HepG2 (cell line): ENCODE data around the gene ULBP2. TPM values are rescaled to one million over a fixed set of nuclear protein-coding genes. Genes with fewer than 3 reads are reported as not detected.

Experiments used
- ATAC-seq: fragments of 200-7000 bp; cut with Tn5 transposase; 3 replicates; pipeline ENCODE4 v1.9.1; 2020; ENCODE audit warnings: mild to moderate bottlenecking, moderate library complexity
- BruUV-seq: library from RNA; stranded (reverse); fragments of 400-500 nt; replicated peaks from 2 replicates; lab custom pipeline; 2021; lab: Mats Ljungman, UMichigan
- CTCF ChIA-PET: fragments of 300-600 bp; formaldehyde crosslinking; extraction: SDS; loops from one replicate; lab custom pipeline; 2021; ENCODE audit warnings: low total read pairs, inconsistent platforms, low intra/inter-chr PET ratio; lab: Yijun Ruan, JAX
- POLR2A ChIA-PET: fragments of 350-600 bp; sonication (Branson Sonifier 250); formaldehyde crosslinking; loops from one replicate; lab custom pipeline; 2020; ENCODE audit warnings: antibody characterized with exemption, inconsistent platforms; lab: Yijun Ruan, JAX
- DNase-seq: peaks from one replicate; pipeline ENCODE4 v3.0.0-alpha.2; 2015; ENCODE audit warnings: low spot score
- FAIRE-seq: peaks from 3 replicates; lab custom pipeline; 2011; peaks lifted over from hg19 to GRCh38; lab: Jason Lieb, UNC
- H2AFZ ChIP-seq: one replicate; pipeline ENCODE4 v1.6.1; 2011; ENCODE audit warnings: low read length, inconsistent platforms
- H3K27ac ChIP-seq: fragments of 300-600 bp; 3 replicates; pipeline ENCODE4 v1.8.0; 2011; ENCODE audit warnings: mixed run types, mild to moderate bottlenecking, mixed read lengths, low read length, inconsistent platforms; ENCODE audit not compliant: insufficient read depth; ENCODE audit errors: extremely low read length
- H3K27me3 ChIP-seq, 2 experiments: fragments of 200-600 bp in 1 of 2; 2 replicates in 1 of 2; 3 replicates in 1 of 2; pipeline versions ENCODE4 v1.6.0 to v1.8.0; 2011; ENCODE audit warnings: low read length in 2 of 2, mild to moderate bottlenecking in 2 of 2, moderate library complexity in 2 of 2, inconsistent platforms in 1 of 2; ENCODE audit not compliant: insufficient read depth in 2 of 2, control insufficient read depth in 1 of 2
- H3K36me3 ChIP-seq, 2 experiments: fragments of 200-600 bp in 1 of 2; replicated peaks in 1 of 2; 2 replicates in 1 of 2; 3 replicates in 1 of 2; pipeline versions ENCODE4 v1.5.1 to v1.8.0; 2011; ENCODE audit warnings: low read length in 2 of 2, inconsistent platforms in 1 of 2; ENCODE audit not compliant: insufficient read depth in 2 of 2, control insufficient read depth in 1 of 2
- H3K4me1 ChIP-seq: 2 replicates; pipeline ENCODE4 v1.5.1; 2012; ENCODE audit warnings: low read length, inconsistent platforms; ENCODE audit not compliant: insufficient read depth
- H3K4me2 ChIP-seq: 2 replicates; pipeline ENCODE4 v1.6.0; 2011; ENCODE audit warnings: low read depth, low read length, inconsistent platforms
- H3K4me3 ChIP-seq, 3 experiments: fragments of 200-600 bp in 1 of 3; sonication (generic), shearing (Covaris generic) in 1 of 3; replicated peaks in 1 of 3; 2 replicates each; pipeline ENCODE4 v1.5.1; 2011 to 2016; ENCODE audit warnings: low read length in 3 of 3, inconsistent platforms in 2 of 3, low read depth in 2 of 3, mild to moderate bottlenecking in 2 of 3, control low read depth in 1 of 3, mixed read lengths in 1 of 3; ENCODE audit not compliant: insufficient read depth in 1 of 3
- H3K79me2 ChIP-seq: one replicate; pipeline ENCODE4 v1.6.1; 2011; ENCODE audit warnings: low read length, inconsistent platforms; ENCODE audit not compliant: insufficient read depth
- H3K9ac ChIP-seq: 2 replicates; pipeline ENCODE4 v1.6.0; 2011; ENCODE audit warnings: mild to moderate bottlenecking, low read depth, low read length, inconsistent platforms; ENCODE audit not compliant: insufficient read depth
- H3K9me3 ChIP-seq: 2 replicates; pipeline ENCODE4 v1.5.1; 2012; ENCODE audit warnings: mild to moderate bottlenecking, low read length
- H4K20me1 ChIP-seq: 2 replicates; pipeline ENCODE4 v1.6.0; 2011; ENCODE audit warnings: inconsistent platforms, mild to moderate bottlenecking, low read length, moderate library complexity; ENCODE audit not compliant: insufficient read depth
- ATF2 ChIP-seq: sonication (generic); formaldehyde crosslinking; IDR thresholded peaks from 2 replicates; pipeline ENCODE4 v1.4.0; 2020; ENCODE audit warnings: missing genetic modification reagents
- CEBPB ChIP-seq: IDR thresholded peaks from 2 replicates; pipeline ENCODE4 v1.6.1; 2011; ENCODE audit warnings: low read depth, low read length, improper control_type of control experiment, borderline replicate concordance
- ELF3 ChIP-seq: IDR thresholded peaks from 2 replicates; pipeline ENCODE4 v1.6.1; 2016; ENCODE audit warnings: missing genetic modification reagents, missing compliant biosample characterization
- FOXA1 ChIP-seq, 2 experiments: fragments of 450-650 bp in 1 of 2; sonication (generic) in 1 of 2; formaldehyde crosslinking in 1 of 2; IDR thresholded peaks; 2 replicates each; pipeline versions ENCODE4 v1.4.0 to v1.6.1; 2016 to 2020; ENCODE audit warnings: missing genetic modification reagents in 1 of 2
- IRF2 ChIP-seq: IDR thresholded peaks from 2 replicates; pipeline ENCODE4 v1.6.1; 2018; ENCODE audit warnings: missing genetic modification reagents, missing compliant biosample characterization
- MEIS1 ChIP-seq: sonication (generic); formaldehyde crosslinking; IDR thresholded peaks from 2 replicates; pipeline ENCODE4 v1.9.0; 2021; ENCODE audit warnings: mild to moderate bottlenecking, missing genetic modification reagents, moderate library complexity, borderline replicate concordance
- NONO ChIP-seq, 2 experiments: fragments of 450-650 bp in 1 of 2; sonication (generic) in 1 of 2; formaldehyde crosslinking in 1 of 2; IDR thresholded peaks in 1 of 2; conservative IDR thresholded peaks in 1 of 2; 2 replicates each; pipeline versions ENCODE4 v1.6.1 to v1.8.0; 2017 to 2022; ENCODE audit warnings: mild to moderate bottlenecking in 1 of 2, missing genetic modification reagents in 1 of 2, moderate library complexity in 1 of 2
- SIN3A ChIP-seq: IDR thresholded peaks from 2 replicates; pipeline ENCODE4 v1.6.1; 2011; ENCODE audit warnings: low read depth, mild to moderate bottlenecking, control low read depth, low read length, borderline replicate concordance
- TRIM22 ChIP-seq: fragments of 450-650 bp; IDR thresholded peaks from 2 replicates; pipeline ENCODE4 v1.6.1; 2017
- ZBTB21 ChIP-seq: sonication (generic); formaldehyde crosslinking; IDR thresholded peaks from 2 replicates; pipeline ENCODE4 v1.4.0; 2020; ENCODE audit warnings: missing genetic modification reagents
- ZNF567 ChIP-seq: sonication (generic); formaldehyde crosslinking; IDR thresholded peaks from 2 replicates; pipeline ENCODE4 v1.8.1; 2023; ENCODE audit warnings: mild to moderate bottlenecking, missing genetic modification reagents, borderline replicate concordance
- ZNF768 ChIP-seq: sonication (generic); formaldehyde crosslinking; IDR thresholded peaks from 2 replicates; pipeline ENCODE4 v1.4.0; 2020; ENCODE audit warnings: missing genetic modification reagents
- WGBS: methylation state at CpG from one replicate; pipeline ENCODE4 v1.1.6; 2017; ENCODE audit warnings: low lambda C conversion rate; 5-methylcytosine and 5-hydroxymethylcytosine counted together
- in situ Hi-C: cut with HindIII; loops from 2 replicates; pipeline ENCODE4 v1.10.0; 2017; ENCODE audit warnings: low pct_unique_long_range_greater_than_20kb; ENCODE audit not compliant: extremely low pct_ligation_motif_present
- intact Hi-C: fragments of 100-400 bp; cut with micrococcal nuclease; formaldehyde crosslinking; loops from one replicate; pipeline ENCODE4 v1.10.0; 2022; ENCODE audit not compliant: unreplicated experiment
- polyA plus RNA-seq, 8 experiments: library from polyadenylated mRNA; depleted of rRNA in 3 of 8; stranded (reverse) in 7 of 8; unstranded in 1 of 8; fragments of >200 nt; fragmentation: Illumina TruSeq in 4 of 8; extraction: Trizol in 4 of 8; gene quantifications; 2 replicates each; pipeline versions ENCODE4 v1.2.1 to v1.2.3, GENCODE V29; 2011 to 2016; ENCODE audit warnings: low read depth in 4 of 8, missing spikeins in 1 of 8, mixed read lengths in 1 of 8; ENCODE audit not compliant: insufficient read depth in 1 of 8
- total RNA-seq, 5 experiments: library from RNA; depleted of rRNA; stranded (reverse); fragments of >200 nt; fragmentation: Illumina TruSeq; extraction: Trizol; gene quantifications; 2 replicates each; pipeline ENCODE4 v1.2.3, GENCODE V29; 2016; ENCODE audit warnings: low read depth in 1 of 5
- TF ChIP-seq, protein P1 (sequence below): fragments of 450-650 bp; IDR thresholded peaks from 2 replicates; pipeline ENCODE4 v1.6.1; 2017; ENCODE audit warnings: mild to moderate bottlenecking

The ULBP2 gene
- total and polyA plus RNA-seq, 2 of the 13 experiments (the other 11 are each of a cell fraction or from before 2014, with no cell fraction given) = not detected

GRCh38 chr6:149934249-149935156 is 7.3 kb upstream of the ULBP2 start:
- Histone ChIP-seq H3K4me2 (no peak overlapping the region), H2AFZ (no peak overlapping the region), H3K4me3 (no peak overlapping the region), H3K36me3 (no peaks in the 10 kb centered on the region), H3K27ac (no peak overlapping the region), H4K20me1 (no peaks in the 10 kb centered on the region), H3K9me3 (no peaks in the 10 kb centered on the region), H3K9ac (no peak overlapping the region), H3K4me1 (peaks cover 12% of the 10 kb centered on the region), H3K79me2 (no peaks in the 10 kb centered on the region), H3K27me3 (peaks cover 9 to 63% of the 10 kb centered on the region in 2 experiments)
- intact Hi-C loops = loop anchor here (1.0 to 10.0 kb wide), 2 partner anchors 82 to 880 kb away; no protein-coding TSS in a partner anchor
- ChIA-PET CTCF (interaction anchor here (0.7 to 4.1 kb wide), 2 partner anchors 72 to 82 kb away, joined by 4 to 64 read pairs; no protein-coding TSS in a partner anchor), POLR2A (no interaction called here)
- WGBS = under 1% methylated on average over 11 of the region's 11 CpGs
- no TSS peak for BruUV-seq
- ATAC-seq (peak; percentile 57), FAIRE-seq (peak; percentile 89), DNase-seq (peak; percentile 64)
- in situ Hi-C loops = loop anchor here (5.0 to 10.0 kb wide), 3 partner anchors 73 to 880 kb away; partner anchors contain the start of gene RAET1L
- TF ChIP-seq MEIS1 (no peak), SIN3A (no peak), FOXA1 (IDR thresholded peaks at IDR 0.05) (peak; percentile 32; the same call in 1 of the 2 replicates), FOXA1 (CRISPR knock-in tag; IDR thresholded peaks at IDR 0.05) (no peak), ATF2 (CRISPR knock-in tag) (0 out of 2 replicates have a peak, but pooled peaks have one; percentile 30), IRF2 (CRISPR knock-in tag) (0 out of 2 replicates have a peak, but pooled peaks have one; percentile 21), ELF3 (no peak), ZNF768 (CRISPR knock-in tag) (no peak), ZBTB21 (peak; percentile 98), ZNF567 (CRISPR knock-in tag) (no peak), NONO (IDR thresholded peaks at IDR 0.05) (peak; percentile 87; the same call in 1 of the 2 replicates), NONO (CRISPR knock-in tag; conservative IDR thresholded peaks at IDR 0.05) (no peak), TRIM22 (peak; percentile 60; the same call in 1 of the 2 replicates), CEBPB (peak; percentile 69)
- TF ChIP-seq, protein P1, sequence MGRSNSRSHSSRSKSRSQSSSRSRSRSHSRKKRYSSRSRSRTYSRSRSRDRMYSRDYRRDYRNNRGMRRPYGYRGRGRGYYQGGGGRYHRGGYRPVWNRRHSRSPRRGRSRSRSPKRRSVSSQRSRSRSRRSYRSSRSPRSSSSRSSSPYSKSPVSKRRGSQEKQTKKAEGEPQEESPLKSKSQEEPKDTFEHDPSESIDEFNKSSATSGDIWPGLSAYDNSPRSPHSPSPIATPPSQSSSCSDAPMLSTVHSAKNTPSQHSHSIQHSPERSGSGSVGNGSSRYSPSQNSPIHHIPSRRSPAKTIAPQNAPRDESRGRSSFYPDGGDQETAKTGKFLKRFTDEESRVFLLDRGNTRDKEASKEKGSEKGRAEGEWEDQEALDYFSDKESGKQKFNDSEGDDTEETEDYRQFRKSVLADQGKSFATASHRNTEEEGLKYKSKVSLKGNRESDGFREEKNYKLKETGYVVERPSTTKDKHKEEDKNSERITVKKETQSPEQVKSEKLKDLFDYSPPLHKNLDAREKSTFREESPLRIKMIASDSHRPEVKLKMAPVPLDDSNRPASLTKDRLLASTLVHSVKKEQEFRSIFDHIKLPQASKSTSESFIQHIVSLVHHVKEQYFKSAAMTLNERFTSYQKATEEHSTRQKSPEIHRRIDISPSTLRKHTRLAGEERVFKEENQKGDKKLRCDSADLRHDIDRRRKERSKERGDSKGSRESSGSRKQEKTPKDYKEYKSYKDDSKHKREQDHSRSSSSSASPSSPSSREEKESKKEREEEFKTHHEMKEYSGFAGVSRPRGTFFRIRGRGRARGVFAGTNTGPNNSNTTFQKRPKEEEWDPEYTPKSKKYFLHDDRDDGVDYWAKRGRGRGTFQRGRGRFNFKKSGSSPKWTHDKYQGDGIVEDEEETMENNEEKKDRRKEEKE = no peak
